B cell (primary cell): Measurements from ENCODE around the gene FLT3LG. TPM values are rescaled to one million over a fixed set of nuclear protein-coding genes. Genes with fewer than 3 reads are reported as not detected.

Experiments used
- ATAC-seq: fragments of 200-7000 bp; cut with Tn5 transposase; one replicate; pipeline ENCODE4 v1.10.0; 2021; ENCODE audit warnings: low read depth, mild to moderate bottlenecking, moderate number of reproducible peaks, moderate library complexity
- CTCF ChIA-PET: fragments of 350-600 bp; sonication (Branson Sonifier 250); formaldehyde crosslinking; loops from one replicate; lab custom pipeline; 2021; ENCODE audit warnings: antibody characterized with exemption, inconsistent platforms; lab: Charles Lee
- POLR2A ChIA-PET: fragments of 350-600 bp; sonication (Branson Sonifier 250); formaldehyde crosslinking; loops from one replicate; lab custom pipeline; 2021; ENCODE audit warnings: antibody characterized with exemption; lab: Charles Lee
- DNase-seq: peaks from one replicate; pipeline ENCODE4 v3.0.0; 2013
- H2AFZ ChIP-seq: 2 replicates; pipeline ENCODE4 v1.6.1; 2012; ENCODE audit warnings: mild to moderate bottlenecking, low read depth, low read length; ENCODE audit not compliant: insufficient read depth, poor library complexity, severe bottlenecking
- H3K27ac ChIP-seq, 2 donors: 1 replicate in 1 of 2; 2 replicates in 1 of 2; pipeline ENCODE4 v1.5.1; 2012 to 2013; ENCODE audit warnings: low read length in 2 of 2, mild to moderate bottlenecking in 2 of 2, moderate library complexity in 1 of 2
- H3K27me3 ChIP-seq, 4 experiments: fragments of 200-600 bp in 1 of 4; sonication (generic) in 1 of 4; replicated peaks in 1 of 4; 1 replicate in 2 of 4; 2 replicates in 2 of 4; pipeline versions ENCODE4 v1.6.1 to v1.7.0; 2013 to 2016; ENCODE audit warnings: low read length in 3 of 4, mild to moderate bottlenecking in 2 of 4, mixed read lengths in 1 of 4, moderate library complexity in 1 of 4; ENCODE audit not compliant: insufficient read depth in 4 of 4, control insufficient read depth in 3 of 4; ENCODE audit errors: control extremely low read depth in 1 of 4
- H3K36me3 ChIP-seq, 2 experiments: replicated peaks in 1 of 2; 1 replicate in 1 of 2; 2 replicates in 1 of 2; pipeline versions ENCODE4 v1.6.1 to v1.7.1; 2013; ENCODE audit warnings: low read length in 1 of 2; ENCODE audit not compliant: insufficient read depth in 2 of 2, control insufficient read depth in 1 of 2; ENCODE audit errors: control extremely low read depth in 1 of 2, extremely low read depth in 1 of 2
- H3K4me1 ChIP-seq, 2 donors: fragments of 200-600 bp in 1 of 2; sonication (generic) in 1 of 2; 1 replicate in 1 of 2; 2 replicates in 1 of 2; pipeline versions ENCODE4 v1.5.1 to v1.6.1; 2013 to 2017; ENCODE audit warnings: low read length in 2 of 2; ENCODE audit not compliant: control insufficient read depth in 2 of 2, insufficient read depth in 2 of 2
- H3K4me2 ChIP-seq: replicated peaks from 2 replicates; pipeline ENCODE3; 2012; ENCODE audit warnings: mild to moderate bottlenecking, low read depth, low read length; ENCODE audit not compliant: poor library complexity, severe bottlenecking
- H3K4me3 ChIP-seq, 5 experiments: fragments of 200-600 bp in 1 of 5; sonication (generic) in 1 of 5; 1 replicate in 3 of 5; 2 replicates in 2 of 5; pipeline versions ENCODE4 v1.5.1 to v1.7.0; 2011 to 2016; ENCODE audit warnings: low read length in 4 of 5, mild to moderate bottlenecking in 4 of 5, low read depth in 2 of 5, control low read depth in 1 of 5, moderate library complexity in 1 of 5; ENCODE audit not compliant: insufficient read depth in 1 of 5; ENCODE audit errors: control extremely low read depth in 1 of 5, extremely low read depth in 1 of 5
- H3K79me2 ChIP-seq: fragments of 200-600 bp; sonication (generic); one replicate; pipeline ENCODE4 v1.6.0; 2016; ENCODE audit warnings: low read length; ENCODE audit not compliant: control insufficient read depth, insufficient read depth
- H3K9ac ChIP-seq: fragments of 200-600 bp; sonication (generic); 2 replicates; pipeline ENCODE4 v1.6.1; 2017; ENCODE audit warnings: mild to moderate bottlenecking, low read length, moderate library complexity
- H3K9me3 ChIP-seq, 3 donors: one replicate each; pipeline versions ENCODE4 v1.6.1 to v1.7.1; 2013; ENCODE audit warnings: low read length in 2 of 3; ENCODE audit not compliant: control insufficient read depth in 2 of 3, insufficient read depth in 1 of 3; ENCODE audit errors: control extremely low read depth in 1 of 3
- H4K20me1 ChIP-seq: 2 replicates; pipeline ENCODE4 v1.6.0; 2012; ENCODE audit warnings: mild to moderate bottlenecking, low read length; ENCODE audit not compliant: insufficient read depth, control insufficient read depth, poor library complexity, severe bottlenecking
- H3K27ac Mint-ChIP-seq: one replicate; pipeline ENCODE4 v1.8.0; 2021; ENCODE audit warnings: mixed read lengths
- H3K27me3 Mint-ChIP-seq: one replicate; pipeline ENCODE4 v1.8.0; 2021; ENCODE audit warnings: mixed read lengths
- H3K4me1 Mint-ChIP-seq: one replicate; pipeline ENCODE4 v1.8.0; 2021; ENCODE audit warnings: mixed read lengths
- H3K4me3 Mint-ChIP-seq: one replicate; pipeline ENCODE4 v1.8.0; 2021; ENCODE audit warnings: mixed read lengths
- H3K9me3 Mint-ChIP-seq: one replicate; pipeline ENCODE4 v1.8.0; 2022; ENCODE audit warnings: mixed read lengths; ENCODE audit not compliant: insufficient read depth
- EZH2 ChIP-seq: IDR thresholded peaks from 2 replicates; pipeline ENCODE4 v1.6.1; 2012; ENCODE audit warnings: borderline replicate concordance, low read depth, mild to moderate bottlenecking, moderate library complexity, low read length; ENCODE audit not compliant: insufficient read depth, poor library complexity, severe bottlenecking
- WGBS: methylation state at CpG from one replicate; pipeline ENCODE4 v1.1.5; 2013; ENCODE audit warnings: missing lambda C conversion rate; ENCODE audit not compliant: insufficient coverage; 5-methylcytosine and 5-hydroxymethylcytosine counted together
- intact Hi-C: fragments of 100-400 bp; cut with micrococcal nuclease; formaldehyde crosslinking; loops from one replicate; pipeline ENCODE4 v1.10.0; 2022
- polyA plus RNA-seq: library from polyadenylated mRNA; depleted of rRNA; stranded (reverse); fragments of >200 nt; gene quantifications from 2 replicates; pipeline ENCODE4 v1.2.3, GENCODE V29; 2012
- total RNA-seq, 2 donors: library from RNA; stranded (reverse); fragments of 120-200 nt in 1 of 2; gene quantifications; 1 replicate in 1 of 2; 2 replicates in 1 of 2; pipeline versions ENCODE4 v1.2.3 to v1.2.4, GENCODE V29; 2013 to 2022
- TF ChIP-seq, protein P1 (sequence below): fragments of 200-600 bp; IDR thresholded peaks from one replicate; pipeline ENCODE4 v1.8.0; 2022; ENCODE audit warnings: antibody characterized with exemption, mild to moderate bottlenecking

Gene FLT3LG
- total and polyA plus RNA-seq, 2 donors (not counting 1 experiment from before 2014, with no cell fraction given): 31.0 to 49.8 TPM

DNA sequence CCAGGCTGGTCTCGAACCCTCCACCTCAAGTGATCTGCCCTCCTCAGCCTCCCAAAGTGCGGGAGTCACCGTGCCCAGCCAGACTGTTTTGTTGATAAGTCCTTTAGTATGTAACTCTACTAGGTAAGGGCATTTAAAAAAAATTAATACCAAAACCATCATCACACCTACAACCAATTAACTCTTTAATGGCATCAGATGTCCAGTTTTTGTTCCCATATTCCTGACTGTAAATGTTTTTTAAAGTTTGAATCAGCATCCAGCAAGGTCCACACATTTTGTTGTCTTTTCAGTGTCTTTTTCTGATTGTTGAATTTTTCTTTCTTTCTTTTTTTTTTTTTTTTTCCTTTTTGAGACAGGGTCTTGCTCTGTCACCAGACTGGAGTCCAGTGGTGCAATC lies 44.0 kb downstream of the FLT3LG start:
- POLR2A ChIA-PET: interaction anchor here (0.9 to 1.0 kb wide), 2 partner anchors 14 to 62 kb away, joined by 3 read pairs; no protein-coding TSS in a partner anchor
- H3K4me1 Mint-ChIP-seq: peaks cover 18% of the 10 kb centered on the region
- CTCF ChIA-PET: interaction anchor here (0.7 to 1.9 kb wide), 2 partner anchors 28 to 272 kb away, joined by 3 to 6 read pairs; no protein-coding TSS in a partner anchor

DNA sequence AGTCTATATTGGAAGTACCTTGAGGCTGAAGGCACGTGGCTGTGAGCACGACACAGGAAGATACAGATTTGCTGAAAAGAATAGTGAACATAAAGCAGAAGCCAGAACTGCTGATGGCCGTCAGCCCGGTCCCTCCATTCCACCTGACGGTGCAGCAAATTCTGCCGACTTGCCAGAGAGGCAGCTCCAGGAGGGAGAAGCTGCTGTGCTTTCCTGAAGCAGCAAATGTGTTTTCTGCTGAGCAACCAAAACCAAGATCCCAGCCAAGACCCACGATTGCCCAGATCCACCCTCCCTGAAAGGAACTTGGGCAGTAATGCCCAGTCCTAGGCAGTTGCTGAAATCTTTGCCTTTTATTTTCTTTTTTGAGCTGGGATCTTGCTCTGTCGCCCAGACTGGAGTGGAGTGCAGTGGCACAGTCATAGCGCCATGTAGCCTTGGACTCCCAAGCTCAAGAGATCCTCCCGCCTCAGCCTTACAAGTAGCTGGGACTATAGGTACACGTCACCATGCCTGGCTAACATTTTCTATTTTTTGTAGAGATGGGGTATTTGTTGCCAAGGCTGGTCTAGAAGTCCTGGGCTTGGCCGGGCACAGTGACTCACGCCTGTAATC lies 46.8 kb downstream of the FLT3LG start:
- intact Hi-C loops: no loop called here
- no peaks in the 10 kb centered on the region for H3K9me3 ChIP-seq
- no peaks in the 10 kb centered on the region for H3K9me3 Mint-ChIP-seq
- peaks cover 0 to 2% of the 10 kb centered on the region in 2 donors for H3K4me1 ChIP-seq
- H3K4me3 ChIP-seq: no peak overlapping the region
- H4K20me1 ChIP-seq: no peaks in the 10 kb centered on the region
- DNase-seq (no peak), ATAC-seq (no peak)
- H3K27me3 Mint-ChIP-seq: no peaks in the 10 kb centered on the region
- CTCF ChIA-PET: interaction anchor here (0.6 to 2.2 kb wide), 3 partner anchors 18 to 26 kb away, joined by 4 to 10 read pairs (median 5); no protein-coding TSS in a partner anchor
- H3K27ac ChIP-seq: no peak overlapping the region
- POLR2A ChIA-PET: interaction anchor here (0.5 kb wide), 1 partner anchor 68 kb away, joined by 6 read pairs; no protein-coding TSS in a partner anchor
- no peak overlapping the region for H3K4me2 ChIP-seq
- 91% methylated on average over 13 of the region's 13 CpGs for WGBS
- H3K4me1 Mint-ChIP-seq: peaks cover 7% of the 10 kb centered on the region
- no peak overlapping the region for H2AFZ ChIP-seq
- H3K79me2 ChIP-seq: no peaks in the 10 kb centered on the region
- no peak overlapping the region for H3K9ac ChIP-seq
- no peak overlapping the region for H3K27ac Mint-ChIP-seq
- no peak for TF ChIP-seq EZH2
- TF ChIP-seq, protein P1, sequence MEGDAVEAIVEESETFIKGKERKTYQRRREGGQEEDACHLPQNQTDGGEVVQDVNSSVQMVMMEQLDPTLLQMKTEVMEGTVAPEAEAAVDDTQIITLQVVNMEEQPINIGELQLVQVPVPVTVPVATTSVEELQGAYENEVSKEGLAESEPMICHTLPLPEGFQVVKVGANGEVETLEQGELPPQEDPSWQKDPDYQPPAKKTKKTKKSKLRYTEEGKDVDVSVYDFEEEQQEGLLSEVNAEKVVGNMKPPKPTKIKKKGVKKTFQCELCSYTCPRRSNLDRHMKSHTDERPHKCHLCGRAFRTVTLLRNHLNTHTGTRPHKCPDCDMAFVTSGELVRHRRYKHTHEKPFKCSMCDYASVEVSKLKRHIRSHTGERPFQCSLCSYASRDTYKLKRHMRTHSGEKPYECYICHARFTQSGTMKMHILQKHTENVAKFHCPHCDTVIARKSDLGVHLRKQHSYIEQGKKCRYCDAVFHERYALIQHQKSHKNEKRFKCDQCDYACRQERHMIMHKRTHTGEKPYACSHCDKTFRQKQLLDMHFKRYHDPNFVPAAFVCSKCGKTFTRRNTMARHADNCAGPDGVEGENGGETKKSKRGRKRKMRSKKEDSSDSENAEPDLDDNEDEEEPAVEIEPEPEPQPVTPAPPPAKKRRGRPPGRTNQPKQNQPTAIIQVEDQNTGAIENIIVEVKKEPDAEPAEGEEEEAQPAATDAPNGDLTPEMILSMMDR: no peak
- H3K27me3 ChIP-seq: no peaks in the 10 kb centered on the region
- H3K4me3 Mint-ChIP-seq: no peak overlapping the region
- H3K36me3 ChIP-seq: no peaks in the 10 kb centered on the region

More for the DNA sequence above, 44.0 kb downstream of the FLT3LG start:
- H3K27ac Mint-ChIP-seq: no peak overlapping the region
- no peaks in the 10 kb centered on the region for H4K20me1 ChIP-seq
- H3K4me2 ChIP-seq: no peak overlapping the region
- no peak overlapping the region for H2AFZ ChIP-seq
- ATAC-seq (no peak), DNase-seq (no peak)
- intact Hi-C loops: no loop called here
- no peak overlapping the region for H3K9ac ChIP-seq
- H3K9me3 ChIP-seq: no peaks in the 10 kb centered on the region
- no peak overlapping the region for H3K4me3 Mint-ChIP-seq
- no CpG with 5 or more reads among the region's 3 CpGs for WGBS
- H3K27me3 Mint-ChIP-seq: no peaks in the 10 kb centered on the region
- TF ChIP-seq, protein P1: no peak
- no peak overlapping the region for H3K4me3 ChIP-seq
- H3K27ac ChIP-seq: no peak overlapping the region
- no peaks in the 10 kb centered on the region for H3K79me2 ChIP-seq
- H3K36me3 ChIP-seq: no peaks in the 10 kb centered on the region
- H3K27me3 ChIP-seq: no peaks in the 10 kb centered on the region
- peaks cover 8 to 15% of the 10 kb centered on the region in 2 donors for H3K4me1 ChIP-seq
- H3K9me3 Mint-ChIP-seq: no peaks in the 10 kb centered on the region
